ENCODE results near the gene GDE1. TPM values are rescaled to one million over a fixed set of nuclear protein-coding genes. Genes with fewer than 3 reads are reported as not detected.

GDE1 gene
- total RNA-seq, 1 donor from 2014 or later, result 27.4 TPM

GRCh38 chr16:19515757-19516156 is 6.1 kb downstream of the GDE1 start:
- peaks cover 7 to 21% of the 10 kb centered on the region in 2 donors for H3K36me3 ChIP-seq
- no peaks in the 10 kb centered on the region for H3K27me3 ChIP-seq
- TF ChIP-seq, protein P1, sequence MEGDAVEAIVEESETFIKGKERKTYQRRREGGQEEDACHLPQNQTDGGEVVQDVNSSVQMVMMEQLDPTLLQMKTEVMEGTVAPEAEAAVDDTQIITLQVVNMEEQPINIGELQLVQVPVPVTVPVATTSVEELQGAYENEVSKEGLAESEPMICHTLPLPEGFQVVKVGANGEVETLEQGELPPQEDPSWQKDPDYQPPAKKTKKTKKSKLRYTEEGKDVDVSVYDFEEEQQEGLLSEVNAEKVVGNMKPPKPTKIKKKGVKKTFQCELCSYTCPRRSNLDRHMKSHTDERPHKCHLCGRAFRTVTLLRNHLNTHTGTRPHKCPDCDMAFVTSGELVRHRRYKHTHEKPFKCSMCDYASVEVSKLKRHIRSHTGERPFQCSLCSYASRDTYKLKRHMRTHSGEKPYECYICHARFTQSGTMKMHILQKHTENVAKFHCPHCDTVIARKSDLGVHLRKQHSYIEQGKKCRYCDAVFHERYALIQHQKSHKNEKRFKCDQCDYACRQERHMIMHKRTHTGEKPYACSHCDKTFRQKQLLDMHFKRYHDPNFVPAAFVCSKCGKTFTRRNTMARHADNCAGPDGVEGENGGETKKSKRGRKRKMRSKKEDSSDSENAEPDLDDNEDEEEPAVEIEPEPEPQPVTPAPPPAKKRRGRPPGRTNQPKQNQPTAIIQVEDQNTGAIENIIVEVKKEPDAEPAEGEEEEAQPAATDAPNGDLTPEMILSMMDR (IDR thresholded peaks at IDR 0.05), result no peak
- H3K9me3 ChIP-seq, result no peaks in the 10 kb centered on the region
- intact Hi-C loops (cut with DNase I), result no loop called here
- no peak overlapping the region for H3K27ac ChIP-seq
- H3K4me1 ChIP-seq, result peaks cover 6 to 16% of the 10 kb centered on the region in 2 donors
- H3K4me3 ChIP-seq, result no peak overlapping the region
- no peak for DNase-seq (ENCODE audit: low spot score in 2 of 2)

DNA sequence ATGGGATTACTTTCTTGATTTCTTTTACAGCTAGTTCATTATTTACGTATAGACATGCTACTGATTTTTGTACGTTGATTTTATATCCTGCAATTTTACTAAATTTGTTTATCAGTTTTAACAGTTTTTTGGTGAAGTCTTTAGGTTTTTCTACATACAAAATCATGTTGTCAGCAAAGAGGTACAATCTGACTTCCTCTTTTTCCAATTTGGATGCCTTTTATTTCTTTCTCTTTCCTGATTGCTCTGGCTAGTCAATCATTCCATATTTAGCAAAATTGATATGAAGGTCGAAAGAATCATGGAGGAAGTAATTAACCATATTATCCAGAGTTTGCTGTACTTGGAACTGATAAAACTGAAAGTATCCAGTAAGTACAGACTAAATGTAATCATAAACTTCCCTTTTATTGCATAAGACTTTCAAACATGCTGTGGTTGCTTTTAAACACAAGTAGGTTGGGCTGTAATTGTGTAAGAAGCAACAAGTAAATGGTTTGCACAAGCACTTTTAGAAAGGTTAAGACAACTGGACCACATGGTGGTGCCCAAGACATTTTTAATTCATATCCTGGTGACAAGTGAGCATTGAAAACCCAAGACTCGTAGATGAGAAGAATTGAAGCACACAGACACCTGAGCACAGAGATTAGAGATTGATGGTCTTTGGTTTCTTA is 8.4 kb downstream of the GDE1 start:
- Histone ChIP-seq H3K27me3 (no peaks in the 10 kb centered on the region), H3K4me3 (no peak overlapping the region), H3K27ac (no peak overlapping the region), H3K36me3 (peaks cover 7 to 41% of the 10 kb centered on the region in 2 donors), H3K9me3 (no peaks in the 10 kb centered on the region), H3K4me1 (no peaks in the 10 kb centered on the region)
- intact Hi-C loops (cut with DNase I), result no loop called here
- no peak for DNase-seq (ENCODE audit: low spot score in 2 of 2)
- TF ChIP-seq, protein P1 (IDR thresholded peaks at IDR 0.05), result no peak

DNA sequence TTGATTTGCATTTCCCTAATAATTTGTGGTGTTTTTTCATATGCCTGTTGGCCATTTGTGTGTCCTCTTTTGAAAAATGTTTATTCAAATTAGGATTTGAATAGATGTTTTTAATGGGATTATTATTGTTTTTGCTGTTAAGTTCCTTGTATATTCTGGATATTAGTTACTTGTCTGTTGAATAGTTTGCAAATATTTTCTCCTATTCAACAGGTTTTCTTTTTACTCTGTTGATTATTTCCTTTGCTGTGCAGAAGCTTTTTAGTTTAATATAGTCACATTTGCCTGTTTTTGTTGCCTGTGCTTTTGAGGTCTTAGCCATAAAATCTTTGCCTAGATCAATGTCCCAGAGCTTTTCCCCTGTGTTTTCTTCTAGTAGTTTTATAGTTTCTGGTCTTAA is 9.6 kb downstream of the GDE1 start:
- no peaks in the 10 kb centered on the region for H3K27me3 ChIP-seq
- H3K9me3 ChIP-seq, result no peaks in the 10 kb centered on the region
- intact Hi-C loops (cut with DNase I), result no loop called here
- TF ChIP-seq, protein P1 (IDR thresholded peaks at IDR 0.05), result no peak
- no peak overlapping the region for H3K4me3 ChIP-seq
- DNase-seq (ENCODE audit: low spot score in 2 of 2), result no peak
- H3K36me3 ChIP-seq, result peaks cover 7 to 49% of the 10 kb centered on the region in 2 donors
- H3K4me1 ChIP-seq, result no peaks in the 10 kb centered on the region
- H3K27ac ChIP-seq, result no peak overlapping the region

DNA sequence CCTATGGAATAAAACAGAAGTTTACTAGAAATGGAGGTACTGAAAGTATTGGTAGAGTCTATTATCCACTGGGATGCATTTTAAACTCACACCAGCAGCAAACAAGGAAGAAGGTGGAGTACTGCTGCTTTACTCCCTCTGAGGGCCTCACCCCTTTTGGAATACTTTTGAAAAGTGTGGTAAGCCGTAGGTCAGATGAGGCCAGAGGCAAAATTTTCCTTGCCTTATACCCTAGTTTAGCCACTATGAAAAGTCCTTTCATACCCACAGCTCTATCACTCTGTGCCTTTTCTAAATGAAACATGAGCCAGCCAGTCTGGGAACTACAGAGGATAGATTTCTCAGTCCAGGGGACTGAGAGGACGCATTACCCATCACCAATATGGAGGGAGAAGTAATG is 14.0 kb downstream of the GDE1 start:
- H3K4me1 ChIP-seq, result no peaks in the 10 kb centered on the region
- TF ChIP-seq, protein P1 (IDR thresholded peaks at IDR 0.05), result no peak
- H3K27ac ChIP-seq, result no peak overlapping the region
- H3K9me3 ChIP-seq, result no peaks in the 10 kb centered on the region
- intact Hi-C loops (cut with DNase I), result loop anchor here (10.0 kb wide), 1 partner anchor 343 kb away; the partner anchor contains the start of gene SYT17
- H3K4me3 ChIP-seq, result no peak overlapping the region
- no peak for DNase-seq (ENCODE audit: low spot score in 2 of 2)
- peaks cover 26 to 68% of the 10 kb centered on the region in 2 donors for H3K36me3 ChIP-seq
- no peaks in the 10 kb centered on the region for H3K27me3 ChIP-seq

- intact Hi-C loops (cut with DNase I), result loop anchor here (10.0 kb wide), 1 partner anchor 342 kb away; the partner anchor contains the start of gene SYT17
These were observed 14.9 kb downstream of the GDE1 start for GRCh38 chr16:19506965-19507364.

More at GRCh38 chr16:19506965-19507364, 14.9 kb downstream of the GDE1 start:
- Histone ChIP-seq H3K9me3 (no peaks in the 10 kb centered on the region), H3K36me3 (peaks cover 27 to 73% of the 10 kb centered on the region in 2 donors), H3K27me3 (no peaks in the 10 kb centered on the region), H3K27ac (no peak overlapping the region), H3K4me3 (no peak overlapping the region), H3K4me1 (no peaks in the 10 kb centered on the region)
- TF ChIP-seq, protein P1 (IDR thresholded peaks at IDR 0.05), result no peak
- no peak for DNase-seq (ENCODE audit: low spot score in 2 of 2)
